ENCODE results near the gene CHMP1A. TPM values are rescaled to one million over a fixed set of nuclear protein-coding genes. Genes with fewer than 3 reads are reported as not detected.

CHMP1A gene
- total and polyA plus RNA-seq, 2 of the 8 experiments (the other 6 are each of a cell fraction or from before 2014, with no cell fraction given) = 64.4 to 75.8 TPM

DNA sequence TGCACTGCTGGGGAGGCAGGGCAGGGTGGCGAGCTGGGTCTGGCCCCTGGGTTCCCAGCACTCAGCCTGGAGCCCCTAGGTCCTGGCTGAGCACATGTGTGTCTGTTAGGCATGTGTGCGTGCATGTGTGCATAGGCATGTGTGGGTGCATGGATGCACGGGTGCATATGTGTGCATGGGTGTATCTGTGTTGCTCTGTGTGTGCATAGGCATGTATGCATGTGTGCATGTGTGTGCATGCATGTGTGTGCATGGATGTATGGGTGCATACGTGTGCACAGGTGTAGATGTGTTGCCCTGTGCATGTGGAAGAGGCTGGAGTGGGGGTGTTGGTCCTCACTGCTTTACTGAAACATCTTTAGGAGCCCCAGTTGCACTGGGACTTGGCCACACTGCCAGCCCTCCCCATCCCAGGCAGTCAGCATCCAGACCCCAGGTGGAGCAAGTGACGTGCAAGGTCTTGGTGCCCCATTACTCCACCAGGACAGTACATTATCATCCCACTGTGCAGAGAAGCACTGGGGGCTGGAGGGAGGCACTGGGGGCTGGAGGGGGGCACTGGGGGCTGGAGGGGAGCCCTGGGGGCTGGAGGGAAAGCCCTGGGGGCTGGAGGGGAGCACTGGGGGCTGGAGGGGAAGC, 54.4 kb downstream of the CHMP1A start (continued):
- TF ChIP-seq SIRT6 (IDR thresholded peaks at IDR 0.05; ENCODE audit: low read length) (no peak), RXRA (IDR thresholded peaks at IDR 0.05; ENCODE audit: insufficient read depth, low read depth, low read length) (no peak), SUZ12 (IDR thresholded peaks at IDR 0.05; ENCODE audit: low read length) (no peak), MAFK (IDR thresholded peaks at IDR 0.05; ENCODE audit: low read depth, low read length) (no peak), JUN (IDR thresholded peaks at IDR 0.05; ENCODE audit: low read depth, low read length) (no peak), NANOG (IDR thresholded peaks at IDR 0.05; ENCODE audit: insufficient read depth, low read depth, low read length, poor library complexity, severe bottlenecking) (no peak), TCF12 (IDR thresholded peaks at IDR 0.05; ENCODE audit: low read depth, low read length) (no peak)

Data from H1 (cell line).